OCI-LY3 (cell line): ENCODE measurements around the gene JAZF1.

Experiments
- CTCF ChIP-seq: fragments of 200-600, 300-600 bp; sonication (generic); IDR thresholded peaks from 2 replicates; pipeline ENCODE4 v1.5.1; 2014; ENCODE audit warnings: antibody characterized with exemption, low read length, low read depth
- EZH2phosphoT487 ChIP-seq: fragments of 200-600 bp; shearing (Covaris generic); IDR thresholded peaks from 2 replicates; pipeline ENCODE4 v1.6.1; 2018; ENCODE audit warnings: antibody characterized with exemption, mixed run types, low read depth

- TF ChIP-seq CTCF: no peak
- no peak for TF ChIP-seq EZH2phosphoT487
Measured at GRCh38 chr7:28018446-28018845, 162.1 kb downstream of the JAZF1 start.
